Pulmonary artery endothelial cell (primary cell): ENCODE measurements around the gene VEGFB. TPM values are rescaled to one million over a fixed set of nuclear protein-coding genes. Genes with fewer than 3 reads are reported as not detected.

Source experiments
- DNase-seq: peaks from one replicate; pipeline ENCODE4 v3.0.0-alpha.2; 2011; ENCODE audit warnings: low read depth, low spot score
- total RNA-seq: library from RNA; depleted of rRNA; stranded (reverse); fragments of >200 nt; gene quantifications from 2 replicates; pipeline ENCODE4 v1.2.3, GENCODE V29; 2014

The VEGFB gene
- total RNA-seq, 1 donor from 2014 or later = 18.7 TPM

DNA sequence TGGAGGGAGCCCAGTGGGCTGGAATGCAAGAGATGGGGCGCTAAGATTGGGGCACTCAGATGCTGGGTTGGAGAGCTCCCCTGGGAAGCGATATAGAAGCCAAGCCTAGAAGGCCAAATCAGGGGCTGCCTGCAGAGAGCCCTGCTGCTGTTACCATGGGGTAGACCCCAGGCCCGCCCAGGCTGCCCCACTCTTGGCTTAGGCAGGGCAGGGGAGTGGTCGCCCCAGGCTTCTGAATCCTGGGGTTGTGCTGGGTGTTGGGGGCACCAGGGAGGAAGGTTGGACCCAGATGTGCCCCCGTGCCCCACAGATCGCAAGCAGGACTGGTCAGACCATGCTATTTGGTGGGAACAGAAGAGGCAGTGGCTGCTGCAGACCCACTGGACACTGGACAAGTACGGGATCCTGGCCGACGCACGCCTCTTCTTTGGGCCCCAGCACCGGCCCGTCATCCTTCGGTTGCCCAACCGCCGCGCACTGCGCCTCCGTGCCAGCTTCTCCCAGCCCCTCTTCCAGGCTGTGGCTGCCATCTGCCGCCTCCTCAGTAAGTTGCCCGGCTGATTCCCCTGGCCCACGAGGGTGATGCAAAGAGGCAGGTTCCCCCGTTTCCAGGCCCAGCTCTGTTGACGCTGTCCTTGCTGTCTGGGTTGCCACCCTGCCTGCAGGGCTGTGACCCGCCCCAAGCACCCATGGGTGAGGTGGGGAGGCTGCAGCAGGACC lies 23.9 kb upstream of the VEGFB start:
- DNase-seq = no peak

- DNase-seq = no peak
These were observed 23.1 kb upstream of the VEGFB start for GRCh38 chr11:64211181-64211872.

- DNase-seq = no peak
These were observed 17.5 kb upstream of the VEGFB start for GRCh38 chr11:64216879-64217278.

DNA sequence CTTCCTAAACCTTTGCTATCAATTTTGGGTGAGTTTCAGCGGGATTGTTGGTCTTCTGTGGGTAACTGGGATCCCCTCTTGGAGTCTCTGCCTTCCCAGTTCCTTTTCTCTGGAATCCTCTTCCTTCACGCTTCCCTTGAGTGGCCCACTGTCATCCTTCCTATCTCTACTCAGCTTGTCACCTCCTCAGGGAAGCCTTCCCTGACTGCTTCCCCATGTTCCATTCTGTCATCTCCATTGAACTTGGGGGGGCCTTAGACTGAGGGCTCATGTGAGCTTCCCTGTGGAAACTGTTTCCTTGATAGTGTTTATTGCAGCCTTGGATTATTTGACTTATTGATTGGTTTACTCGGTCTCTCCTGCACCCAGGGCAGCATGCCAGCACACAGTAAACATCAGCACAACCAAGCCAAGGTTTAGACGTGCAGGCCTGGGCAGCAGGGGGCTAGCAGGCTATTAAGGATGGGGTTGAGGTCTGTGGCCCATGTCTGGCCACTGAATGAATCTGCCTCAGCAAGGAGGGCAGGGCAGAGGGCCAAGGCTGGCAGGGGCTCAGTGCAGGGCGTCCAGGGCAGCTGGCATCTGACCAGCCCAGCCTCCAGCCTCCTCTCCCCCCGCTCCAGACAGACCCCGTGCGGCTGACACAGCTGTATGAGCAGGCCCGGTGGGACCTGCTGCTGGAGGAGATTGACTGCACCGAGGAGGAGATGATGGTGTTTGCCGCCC lies 15.6 kb upstream of the VEGFB start:
- no peak for DNase-seq

- DNase-seq = no peak
These were observed 15.1 kb upstream of the VEGFB start for GRCh38 chr11:64219354-64219684.

DNA sequence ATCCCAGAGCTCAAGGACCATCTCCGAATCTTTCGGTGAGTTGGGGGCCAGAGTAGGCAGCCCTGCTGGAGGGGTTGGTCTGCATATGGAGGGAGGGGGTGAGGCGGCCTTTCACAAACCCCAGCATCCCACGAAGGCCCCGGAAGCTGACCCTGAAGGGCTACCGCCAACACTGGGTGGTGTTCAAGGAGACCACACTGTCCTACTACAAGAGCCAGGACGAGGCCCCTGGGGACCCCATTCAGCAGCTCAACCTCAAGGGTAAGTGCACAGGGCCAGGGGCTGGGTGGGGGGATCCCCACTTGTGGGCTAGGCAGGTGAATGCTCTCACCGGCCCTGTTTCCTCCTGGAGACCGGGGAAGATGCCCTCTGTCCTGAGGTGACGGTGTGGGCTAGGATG lies 14.6 kb upstream of the VEGFB start:
- DNase-seq = no peak

DNA sequence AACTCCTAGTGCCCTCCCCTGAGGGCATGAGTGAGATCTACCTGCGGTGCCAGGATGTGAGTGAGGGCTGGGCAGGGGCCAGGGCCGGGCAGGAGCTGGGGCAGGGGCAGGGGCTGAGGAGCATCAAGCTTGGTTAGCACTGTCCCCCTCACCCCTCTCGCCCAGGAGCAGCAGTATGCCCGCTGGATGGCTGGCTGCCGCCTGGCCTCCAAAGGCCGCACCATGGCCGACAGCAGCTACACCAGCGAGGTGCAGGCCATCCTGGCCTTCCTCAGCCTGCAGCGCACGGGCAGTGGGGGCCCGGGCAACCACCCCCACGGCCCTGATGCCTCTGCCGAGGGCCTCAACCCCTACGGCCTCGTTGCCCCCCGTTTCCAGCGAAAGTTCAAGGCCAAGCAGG lies 14.1 kb upstream of the VEGFB start:
- no peak for DNase-seq

DNA sequence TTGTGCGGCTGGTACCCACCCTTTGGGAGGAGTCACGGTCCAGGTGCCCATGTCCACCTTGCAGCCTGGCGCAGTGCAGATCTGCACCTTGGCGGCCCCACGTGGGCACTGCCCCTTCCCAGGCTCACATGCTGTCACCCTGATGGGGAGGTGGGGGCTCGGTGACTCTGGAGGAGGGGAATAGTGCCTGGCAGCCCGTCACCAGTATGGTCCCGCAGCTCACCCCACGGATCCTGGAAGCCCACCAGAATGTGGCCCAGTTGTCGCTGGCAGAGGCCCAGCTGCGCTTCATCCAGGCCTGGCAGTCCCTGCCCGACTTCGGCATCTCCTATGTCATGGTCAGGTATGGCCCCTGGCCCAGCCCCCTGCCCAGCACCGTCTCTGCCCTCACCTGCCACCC lies 13.6 kb upstream of the VEGFB start:
- no peak for DNase-seq

DNA sequence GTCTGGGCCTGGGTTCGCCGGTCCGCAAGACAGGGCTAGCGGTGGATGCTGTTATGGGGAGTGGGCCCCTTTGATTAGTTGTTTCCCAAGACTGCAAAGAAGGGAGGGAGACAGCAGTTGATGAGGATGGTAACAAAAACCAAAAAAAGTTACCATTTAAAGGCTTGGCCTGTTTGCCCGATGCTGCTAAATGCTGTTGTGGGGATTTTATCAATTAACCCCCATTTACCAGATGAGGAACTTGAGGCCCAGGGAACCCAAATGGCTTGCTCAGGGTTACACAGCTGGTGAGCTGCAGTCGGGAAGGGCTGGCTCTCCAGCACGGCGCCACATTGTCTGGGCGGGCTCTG lies 11.8 kb upstream of the VEGFB start:
- no peak for DNase-seq

DNA sequence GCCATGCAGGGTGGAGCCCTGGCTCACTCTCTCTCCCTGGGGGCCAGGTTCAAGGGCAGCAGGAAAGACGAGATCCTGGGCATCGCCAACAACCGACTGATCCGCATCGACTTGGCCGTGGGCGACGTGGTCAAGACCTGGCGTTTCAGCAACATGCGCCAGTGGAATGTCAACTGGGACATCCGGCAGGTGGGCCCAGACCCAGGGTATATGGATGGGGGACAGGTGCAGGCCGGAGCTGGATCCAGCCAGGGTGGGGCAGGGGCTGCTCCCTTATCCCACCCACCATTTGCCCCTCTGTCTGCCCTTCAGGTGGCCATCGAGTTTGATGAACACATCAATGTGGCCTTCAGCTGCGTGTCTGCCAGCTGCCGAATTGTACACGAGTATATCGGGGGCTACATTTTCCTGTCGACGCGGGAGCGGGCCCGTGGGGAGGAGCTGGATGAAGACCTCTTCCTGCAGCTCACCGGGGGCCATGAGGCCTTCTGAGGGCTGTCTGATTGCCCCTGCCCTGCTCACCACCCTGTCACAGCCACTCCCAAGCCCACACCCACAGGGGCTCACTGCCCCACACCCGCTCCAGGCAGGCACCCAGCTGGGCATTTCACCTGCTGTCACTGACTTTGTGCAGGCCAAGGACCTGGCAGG lies 11.3 kb upstream of the VEGFB start:
- DNase-seq = no peak

- DNase-seq = no peak
These were observed 10.1 kb upstream of the VEGFB start for GRCh38 chr11:64224151-64224890.

GRCh38 chr11:64224891-64225607 lies 9.3 kb upstream of the VEGFB start:
- DNase-seq = no peak

- no peak for DNase-seq
These were observed 8.5 kb upstream of the VEGFB start, which contains the start of the genes NUDT22 and TRPT1 for GRCh38 chr11:64225608-64226506. NUDT22 (plus strand) TSS chr11:64226274; CDS start chr11:64226653, 379 bp downstream. TRPT1 (minus strand) TSS chr11:64226186; CDS start chr11:64225860, 326 bp downstream.

- no peak for DNase-seq
These were observed 7.8 kb upstream of the VEGFB start for GRCh38 chr11:64226507-64227051.

DNA sequence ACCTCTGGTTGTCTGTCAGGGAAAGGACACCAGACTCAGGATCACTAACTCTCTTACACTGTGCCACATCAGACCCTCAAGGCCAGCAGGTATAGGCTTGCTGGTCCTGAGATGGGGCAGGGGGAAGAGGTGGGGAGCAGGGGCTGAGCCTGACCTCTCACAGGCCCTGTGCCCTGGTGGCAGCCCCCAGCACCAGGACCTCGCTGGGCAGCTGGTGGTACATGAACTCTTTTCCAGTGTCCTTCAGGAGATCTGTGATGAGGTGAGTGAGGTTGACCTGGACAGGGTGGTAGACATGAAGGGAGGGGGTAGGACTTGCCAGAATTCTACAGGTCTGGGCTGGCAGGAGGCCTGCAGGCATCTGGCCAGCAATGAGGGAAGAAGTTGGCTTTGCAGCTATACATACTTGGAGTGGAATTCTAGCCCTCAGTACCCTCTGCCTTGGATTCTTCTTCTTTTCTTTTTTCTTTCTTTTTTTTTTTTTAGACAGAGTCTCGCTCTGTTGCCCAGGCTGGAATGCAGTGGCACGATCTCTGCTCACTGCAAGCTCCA lies 6.9 kb upstream of the VEGFB start:
- no peak for DNase-seq

- DNase-seq = no peak
These were observed 5.2 kb upstream of the VEGFB start for GRCh38 chr11:64229090-64229743.

DNA sequence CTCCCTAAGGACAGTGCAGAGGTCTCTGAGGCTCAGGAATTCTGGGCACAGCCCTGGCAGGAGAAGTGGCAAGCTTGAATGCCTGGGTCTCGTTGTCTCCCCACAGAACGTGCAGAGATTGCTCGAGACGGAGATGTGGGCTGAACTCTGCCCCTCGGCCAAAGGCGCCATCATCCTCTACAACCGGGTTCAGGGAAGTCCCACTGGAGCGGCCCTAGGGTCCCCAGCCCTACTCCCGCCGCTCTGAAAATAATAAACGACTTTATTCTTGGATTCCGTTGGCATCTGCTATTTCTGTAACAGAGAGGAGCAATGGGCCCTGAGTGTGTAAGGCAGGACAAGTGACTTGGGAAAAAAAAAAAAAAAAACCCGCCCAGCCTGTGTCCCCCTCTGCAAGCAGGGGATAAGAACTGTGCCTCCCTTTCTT lies 4.6 kb upstream of the VEGFB start:
- DNase-seq = no peak
